Skeletal muscle tissue (tissue), 4 donors: ENCODE results near the gene PLXNA1. TPM values are rescaled to one million over a fixed set of nuclear protein-coding genes. Genes with fewer than 3 reads are reported as not detected.
A peak's percentile ranks its signal among the peaks of the same experiment; 100 is the strongest.

Source experiments
- H3K27ac ChIP-seq: one replicate; pipeline ENCODE4 v1.7.0; 2013; ENCODE audit warnings: mild to moderate bottlenecking, low read depth, low read length, inconsistent platforms
- H3K27me3 ChIP-seq, 3 donors: one replicate each; pipeline ENCODE4 v1.7.0; 2013; ENCODE audit warnings: low read length in 3 of 3; ENCODE audit not compliant: control insufficient read depth in 3 of 3, insufficient read depth in 3 of 3
- H3K36me3 ChIP-seq, 3 donors: one replicate each; pipeline ENCODE4 v1.7.0; 2013; ENCODE audit warnings: low read length in 3 of 3; ENCODE audit not compliant: control insufficient read depth in 3 of 3, insufficient read depth in 3 of 3
- H3K4me1 ChIP-seq, 3 donors: one replicate each; pipeline ENCODE4 v1.7.0; 2013; ENCODE audit warnings: low read length in 3 of 3, mild to moderate bottlenecking in 3 of 3; ENCODE audit not compliant: control insufficient read depth in 3 of 3, insufficient read depth in 3 of 3
- H3K4me3 ChIP-seq, 3 donors: one replicate each; pipeline ENCODE4 v1.7.0; 2013; ENCODE audit warnings: low read length in 3 of 3
- H3K9ac ChIP-seq, 3 donors: one replicate each; pipeline ENCODE4 v1.7.0; 2013; ENCODE audit warnings: low read length in 3 of 3, mild to moderate bottlenecking in 3 of 3, moderate library complexity in 2 of 3, low read depth in 1 of 3
- H3K9me3 ChIP-seq, 3 donors: one replicate each; pipeline ENCODE4 v1.7.0; 2013; ENCODE audit warnings: low read length in 3 of 3; ENCODE audit not compliant: control insufficient read depth in 3 of 3
- total RNA-seq: library from RNA; depleted of rRNA; stranded (reverse); fragments of >200 nt; gene quantifications from one replicate; pipeline ENCODE4 v1.2.3, GENCODE V29; 2014
- donor health status: Osteomylitis.

PLXNA1 gene
- total RNA-seq, 1 donor from 2014 or later, result 17.7 TPM

DNA sequence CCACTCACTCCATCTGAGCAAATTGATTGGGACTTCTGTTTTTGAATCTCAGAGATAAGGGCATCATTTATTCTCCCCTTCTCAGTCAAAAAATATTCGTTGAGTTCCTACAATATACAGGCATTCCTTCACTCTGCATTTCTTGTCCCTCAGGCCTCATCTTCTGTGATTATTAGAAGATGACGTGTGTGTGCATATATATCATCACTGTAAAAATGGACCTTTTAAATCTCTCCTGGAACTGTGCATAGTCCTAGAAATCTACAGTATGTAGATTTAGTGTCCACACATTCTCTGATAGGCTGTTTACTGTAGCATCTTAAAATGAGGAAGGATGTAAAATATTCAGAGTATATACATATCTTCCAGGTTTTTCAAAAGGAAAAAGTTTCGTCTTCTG is 43.2 kb upstream of the PLXNA1 start:
- H3K4me3 ChIP-seq, result no peak overlapping the region
- H3K9ac ChIP-seq, result no peak overlapping the region
- H3K9me3 ChIP-seq, result no peaks in the 10 kb centered on the region
- peaks cover 0 to 2% (median 0%) of the 10 kb centered on the region in 3 donors for H3K27me3 ChIP-seq
- peaks cover 4 to 11% (median 8%) of the 10 kb centered on the region in 3 donors for H3K4me1 ChIP-seq
- no peaks in the 10 kb centered on the region for H3K36me3 ChIP-seq
- no peak overlapping the region for H3K27ac ChIP-seq

DNA sequence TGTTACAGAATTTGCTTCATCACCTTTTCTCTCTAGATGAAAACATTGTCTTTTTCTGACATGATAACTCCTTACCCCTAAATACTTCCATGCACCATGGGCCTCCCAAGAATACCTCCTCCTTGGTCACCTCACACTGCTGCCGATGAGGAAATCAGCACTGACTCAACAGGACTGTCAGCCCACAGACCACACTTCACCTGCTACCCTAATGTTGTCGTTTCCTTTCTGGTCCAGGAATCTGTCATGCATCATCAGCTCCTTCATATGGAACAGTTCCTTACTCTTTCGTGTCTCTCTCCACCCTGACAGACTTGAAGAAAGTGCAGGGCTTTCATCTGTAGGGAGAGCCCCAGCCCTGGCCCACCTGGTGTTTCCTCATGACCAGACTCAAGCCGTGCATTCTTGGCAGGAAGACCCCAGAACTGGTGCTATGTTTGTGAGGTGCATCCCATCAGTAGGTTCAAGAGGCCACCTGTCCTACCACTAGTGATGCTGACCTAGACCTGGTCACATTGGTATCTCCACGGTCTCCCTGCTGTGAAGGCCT is 41.1 kb upstream of the PLXNA1 start:
- Histone ChIP-seq H3K9me3 (no peaks in the 10 kb centered on the region), H3K4me1 (peaks cover 4 to 11% (median 8%) of the 10 kb centered on the region in 3 donors), H3K36me3 (no peaks in the 10 kb centered on the region), H3K27me3 (peaks cover 0 to 6% (median 0%) of the 10 kb centered on the region in 3 donors), H3K9ac (no peak overlapping the region), H3K27ac (no peak overlapping the region), H3K4me3 (no peak overlapping the region)

DNA sequence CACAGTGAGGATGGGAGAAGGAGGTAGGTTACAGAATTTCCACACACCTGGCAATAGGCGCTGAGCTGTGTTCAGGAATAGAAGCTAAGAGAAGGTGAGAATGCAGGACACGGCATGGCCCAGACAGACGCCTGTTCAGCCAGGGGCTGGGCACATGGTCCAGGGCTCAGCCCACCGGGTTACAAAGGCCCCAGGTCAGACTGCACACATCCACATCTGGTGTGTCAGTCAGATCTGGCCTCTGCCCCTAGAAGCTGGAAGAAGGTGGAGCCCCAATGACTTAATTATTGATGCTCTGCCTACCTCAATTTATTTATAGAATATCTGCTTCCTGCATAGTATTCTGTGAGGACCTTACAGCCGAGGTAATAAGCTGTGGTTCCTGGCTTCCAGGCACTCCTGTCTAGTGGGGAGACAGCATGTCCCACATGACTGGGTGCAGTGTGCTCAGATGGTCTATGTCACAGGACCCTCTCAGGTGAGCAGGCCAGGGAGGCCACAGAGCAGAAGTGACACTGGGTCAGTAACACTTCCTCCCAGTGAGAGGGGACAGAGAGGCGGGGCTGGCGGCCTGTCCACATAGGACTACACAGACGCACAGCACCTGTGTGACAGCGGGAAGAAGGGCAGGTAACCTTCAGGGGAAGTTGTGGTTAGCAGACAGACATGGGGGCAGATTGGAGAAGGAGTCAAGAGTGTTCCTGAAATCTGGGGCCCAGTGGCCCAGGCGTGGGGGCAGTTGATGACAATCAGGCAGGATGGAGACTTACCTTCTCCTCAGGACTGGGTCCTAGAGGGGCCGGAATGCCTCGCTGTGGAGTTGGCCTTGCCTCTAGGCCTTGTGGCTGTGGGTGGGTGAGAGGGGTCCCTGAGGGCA is 38.6 kb upstream of the PLXNA1 start:
- H3K4me1 ChIP-seq, result peaks cover 13 to 18% (median 13%) of the 10 kb centered on the region in 3 donors
- H3K4me3 ChIP-seq, result no peak overlapping the region
- no peaks in the 10 kb centered on the region for H3K36me3 ChIP-seq
- H3K9ac ChIP-seq, result no peak overlapping the region
- H3K27ac ChIP-seq, result no peak overlapping the region
- no peaks in the 10 kb centered on the region for H3K9me3 ChIP-seq
- H3K27me3 ChIP-seq, result peaks cover 0 to 6% (median 0%) of the 10 kb centered on the region in 3 donors

DNA sequence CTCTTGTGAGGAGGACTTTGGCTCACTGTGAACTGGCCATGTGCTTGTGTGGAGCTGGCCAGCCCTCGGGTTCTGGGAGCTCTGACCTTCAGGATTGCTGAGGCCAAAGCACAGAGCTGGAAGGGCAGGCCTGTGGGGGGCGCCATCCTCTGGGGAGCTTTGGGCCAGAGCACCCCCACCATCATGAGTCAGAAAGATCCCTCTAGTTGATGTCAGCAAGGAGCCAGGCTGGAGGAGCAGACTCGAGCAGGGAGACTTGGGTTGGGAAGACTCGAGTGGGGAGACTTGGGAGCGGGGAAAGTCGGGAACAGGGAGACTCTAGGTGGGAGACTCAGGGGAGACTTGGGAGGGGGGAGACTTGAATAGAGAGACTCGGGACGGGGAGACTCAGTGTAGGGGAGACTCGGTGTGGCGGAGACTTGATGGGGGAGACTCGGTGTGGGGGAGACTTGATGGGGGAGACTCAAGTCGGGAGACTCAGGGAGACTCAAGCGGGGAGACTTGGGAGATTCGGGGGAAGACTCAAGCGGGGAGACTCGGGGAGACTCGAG is 37.7 kb upstream of the PLXNA1 start:
- H3K27me3 ChIP-seq, result peaks cover 0 to 6% (median 0%) of the 10 kb centered on the region in 3 donors
- H3K4me3 ChIP-seq, result no peak overlapping the region
- peaks cover 13 to 21% (median 14%) of the 10 kb centered on the region in 3 donors for H3K4me1 ChIP-seq
- no peak overlapping the region for H3K9ac ChIP-seq
- H3K9me3 ChIP-seq, result no peaks in the 10 kb centered on the region
- no peaks in the 10 kb centered on the region for H3K36me3 ChIP-seq
- H3K27ac ChIP-seq, result no peak overlapping the region

DNA sequence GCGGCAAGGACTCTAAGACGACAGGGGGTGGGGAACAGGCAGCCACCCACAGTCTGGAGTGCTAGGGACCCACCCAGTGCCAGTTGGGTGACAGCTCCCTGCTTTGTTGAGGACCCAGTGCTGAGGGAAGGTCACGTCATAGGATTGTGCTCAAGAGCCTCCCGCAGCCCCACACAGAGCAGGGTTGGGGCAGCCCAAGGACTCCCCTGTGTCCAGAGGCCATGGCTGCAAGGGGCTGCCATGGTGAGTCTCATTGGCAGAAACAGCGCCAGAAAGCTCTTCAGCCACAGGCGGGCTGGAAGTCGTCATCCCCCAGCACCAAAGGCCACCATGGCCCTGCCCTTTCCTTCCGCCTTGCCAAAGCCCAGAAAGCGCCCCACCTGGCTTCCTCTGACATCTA is 37.0 kb upstream of the PLXNA1 start:
- no peaks in the 10 kb centered on the region for H3K9me3 ChIP-seq
- no peak overlapping the region for H3K27ac ChIP-seq
- no peaks in the 10 kb centered on the region for H3K36me3 ChIP-seq
- no peak overlapping the region for H3K4me3 ChIP-seq
- peaks cover 13 to 21% (median 14%) of the 10 kb centered on the region in 3 donors for H3K4me1 ChIP-seq
- no peak overlapping the region for H3K9ac ChIP-seq
- peaks cover 0 to 6% (median 0%) of the 10 kb centered on the region in 3 donors for H3K27me3 ChIP-seq

DNA sequence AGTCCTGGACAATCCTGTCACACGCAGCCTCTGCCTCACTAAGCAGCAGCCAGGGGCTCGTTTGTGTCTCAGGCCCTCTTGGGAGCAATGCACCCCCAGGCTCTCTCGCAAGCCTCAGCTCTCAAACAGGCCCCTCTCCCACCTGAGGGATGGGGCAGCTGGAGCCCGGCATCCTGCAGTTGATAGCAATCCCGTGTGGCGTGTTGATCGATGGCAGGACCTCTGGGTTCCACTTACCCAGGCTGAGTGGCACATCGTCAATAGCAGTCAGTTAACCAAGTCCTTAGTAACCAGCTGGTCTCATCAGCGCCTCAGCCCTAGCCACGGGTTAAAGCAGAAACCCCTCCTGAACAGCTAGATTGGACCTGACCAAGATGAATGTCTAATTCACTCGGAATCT is 36.5 kb upstream of the PLXNA1 start:
- peaks cover 0 to 6% (median 0%) of the 10 kb centered on the region in 3 donors for H3K27me3 ChIP-seq

DNA sequence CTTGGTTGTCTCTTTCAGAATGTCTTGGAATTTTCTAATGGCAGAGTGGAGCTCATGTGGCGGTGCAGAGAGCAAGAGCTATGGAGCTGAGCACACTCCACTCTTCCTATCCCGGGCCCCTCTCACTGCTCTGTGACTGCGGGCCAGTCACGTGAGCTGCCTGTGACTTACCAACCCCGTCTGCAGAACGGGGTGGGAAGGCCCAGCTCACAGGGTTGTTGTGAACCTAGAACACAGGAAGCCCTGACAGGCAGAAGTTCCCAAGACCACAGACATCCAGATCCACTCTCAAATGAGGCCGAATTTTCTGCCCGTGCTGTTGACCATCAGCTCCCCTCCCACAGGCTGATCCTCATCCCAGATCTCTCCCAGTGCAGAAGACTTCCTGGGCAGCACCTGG is 35.5 kb upstream of the PLXNA1 start:
- no peaks in the 10 kb centered on the region for H3K9me3 ChIP-seq
- H3K27ac ChIP-seq, result no peak overlapping the region
- H3K4me1 ChIP-seq, result peaks cover 13 to 21% (median 14%) of the 10 kb centered on the region in 3 donors
- no peaks in the 10 kb centered on the region for H3K36me3 ChIP-seq
- H3K4me3 ChIP-seq, result no peak overlapping the region
- H3K9ac ChIP-seq, result no peak overlapping the region
- H3K27me3 ChIP-seq, result peaks cover 0 to 6% (median 0%) of the 10 kb centered on the region in 3 donors

More for the DNA sequence above, 36.5 kb upstream of the PLXNA1 start:
- H3K4me1 ChIP-seq, result peaks cover 13 to 21% (median 14%) of the 10 kb centered on the region in 3 donors
- H3K27ac ChIP-seq, result no peak overlapping the region
- H3K4me3 ChIP-seq, result no peak overlapping the region
- H3K9me3 ChIP-seq, result no peaks in the 10 kb centered on the region
- H3K36me3 ChIP-seq, result no peaks in the 10 kb centered on the region
- H3K9ac ChIP-seq, result no peak overlapping the region

DNA sequence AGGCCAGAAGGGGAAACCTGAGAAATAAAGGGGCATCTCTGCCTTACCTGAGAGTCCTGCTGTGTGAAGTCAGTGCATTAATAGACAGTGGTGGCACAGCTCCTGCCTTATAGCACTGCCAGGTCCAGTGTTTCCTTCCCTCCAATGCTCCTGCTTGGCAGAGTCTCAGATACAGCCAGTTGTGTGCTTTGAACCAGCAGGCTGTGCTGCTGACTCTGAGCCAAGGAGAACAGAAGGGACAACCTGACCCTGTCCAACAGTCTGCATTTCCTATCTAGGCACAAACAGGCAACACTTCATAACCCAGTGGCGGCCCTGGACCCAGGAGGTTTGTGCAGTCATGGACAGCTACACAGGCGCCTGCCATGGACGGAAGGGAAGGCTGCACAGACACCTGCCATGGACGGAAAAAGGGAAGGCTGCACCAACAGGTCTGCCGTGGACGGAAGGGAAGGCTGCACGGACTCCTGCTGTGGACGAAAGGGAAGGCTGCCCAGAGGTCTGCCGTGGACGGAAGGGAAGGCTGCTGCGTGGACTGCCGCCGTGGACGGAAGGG is 33.9 kb upstream of the PLXNA1 start:
- Histone ChIP-seq H3K36me3 (no peaks in the 10 kb centered on the region), H3K9ac (peak overlapping the region in 1 of 3 donors; percentile 40), H3K27ac (no peak overlapping the region), H3K4me3 (no peak overlapping the region), H3K9me3 (no peaks in the 10 kb centered on the region), H3K27me3 (peaks cover 0 to 6% (median 0%) of the 10 kb centered on the region in 3 donors), H3K4me1 (peaks cover 13 to 21% (median 14%) of the 10 kb centered on the region in 3 donors)

DNA sequence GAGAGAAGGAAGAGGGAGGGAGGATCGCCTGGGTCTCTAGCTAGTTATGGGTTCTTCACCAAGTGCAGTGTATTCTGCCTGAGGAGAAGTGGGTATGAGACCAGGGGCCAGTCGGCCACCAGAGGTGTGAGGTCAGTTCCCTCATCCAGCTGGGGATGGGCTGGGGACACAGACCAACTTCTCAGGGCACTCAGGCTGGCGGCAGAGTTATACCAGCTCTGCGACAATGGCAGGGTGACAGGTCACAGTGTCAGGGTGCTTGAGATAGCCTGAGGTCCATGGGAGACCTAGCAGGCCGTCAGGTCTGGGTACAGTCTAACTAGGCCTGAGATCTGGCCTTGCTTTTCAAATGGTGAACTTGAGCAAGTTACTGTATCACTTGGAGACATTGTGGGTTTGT is 31.4 kb upstream of the PLXNA1 start:
- no peaks in the 10 kb centered on the region for H3K9me3 ChIP-seq
- H3K4me1 ChIP-seq, result peaks cover 13 to 21% (median 14%) of the 10 kb centered on the region in 3 donors
- no peaks in the 10 kb centered on the region for H3K27me3 ChIP-seq
- H3K9ac ChIP-seq, result no peak overlapping the region
- no peak overlapping the region for H3K4me3 ChIP-seq
- H3K36me3 ChIP-seq, result no peaks in the 10 kb centered on the region
- no peak overlapping the region for H3K27ac ChIP-seq
